Measurements from ENCODE around the gene PNPLA1.

The PNPLA1 gene

GRCh38 chr6:36280983-36281382, 11.1 kb downstream of the PNPLA1 start:
- no peak for TF ChIP-seq ZNF565 (CRISPR knock-in tag; conservative IDR thresholded peaks at IDR 0.05; ENCODE audit: low read depth)
- no peak for TF ChIP-seq ARNTL (CRISPR knock-in tag; IDR thresholded peaks at IDR 0.05; ENCODE audit: borderline replicate concordance, low read depth)
- TF ChIP-seq SNAI2 (CRISPR knock-in tag; IDR thresholded peaks at IDR 0.05) = no peak
- TF ChIP-seq ESRRG (CRISPR knock-in tag; IDR thresholded peaks at IDR 0.05) = no peak
- no peak for TF ChIP-seq CREB5 (CRISPR knock-in tag; IDR thresholded peaks at IDR 0.05; ENCODE audit: low read depth)
- no peak for TF ChIP-seq TCF4 (CRISPR knock-in tag; IDR thresholded peaks at IDR 0.05; ENCODE audit: borderline replicate concordance)
- TF ChIP-seq PPARA (CRISPR knock-in tag; IDR thresholded peaks at IDR 0.05; ENCODE audit: borderline replicate concordance) = no peak
- TF ChIP-seq ZFP30 (CRISPR knock-in tag; IDR thresholded peaks at IDR 0.05) = no peak
- TF ChIP-seq ZNF8 (CRISPR knock-in tag; IDR thresholded peaks at IDR 0.05) = no peak
- no peak for ATAC-seq

DNA sequence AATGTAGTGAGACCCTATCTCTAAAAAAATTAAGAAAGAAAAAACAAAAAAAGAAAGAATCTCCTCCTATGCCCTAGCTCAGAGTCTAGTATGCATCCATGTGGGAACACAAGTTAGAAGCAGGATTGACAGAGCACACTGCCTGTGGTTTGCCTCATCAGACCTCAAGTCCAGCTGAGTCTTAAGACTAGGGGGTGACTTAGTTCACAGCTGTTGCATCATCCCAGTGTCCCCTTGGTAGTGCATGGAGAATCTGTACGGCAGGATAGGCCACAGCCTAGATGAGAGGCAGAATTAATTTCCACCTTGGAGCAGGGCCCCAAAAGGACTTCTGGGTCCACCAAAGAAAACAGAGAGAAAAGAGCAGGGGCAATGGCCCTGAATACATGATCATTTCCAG, 13.7 kb downstream of the PNPLA1 start:
- ATAC-seq = no peak
- TF ChIP-seq ZNF8 (CRISPR knock-in tag; IDR thresholded peaks at IDR 0.05) (no peak), ZFP3 (CRISPR knock-in tag; IDR thresholded peaks at IDR 0.05) (no peak)

DNA sequence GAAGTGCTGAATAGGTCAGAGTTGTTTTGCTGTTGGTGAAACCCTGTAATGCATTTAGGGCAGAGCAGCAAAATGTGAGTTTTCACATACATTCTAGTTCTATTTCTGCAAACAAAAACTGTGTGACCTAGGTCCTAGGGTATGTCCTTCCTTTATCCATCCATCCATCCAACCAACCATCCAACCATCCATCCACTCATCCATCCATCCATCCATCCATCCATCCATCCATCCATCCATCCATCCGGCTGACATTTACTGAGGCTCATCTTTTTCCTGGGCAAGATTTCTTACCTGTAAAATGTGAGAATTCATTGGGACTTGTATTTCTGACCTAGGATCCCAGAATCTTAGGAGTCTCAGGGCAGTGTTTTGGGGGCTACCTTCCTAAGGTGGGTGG, 14.5 kb downstream of the PNPLA1 start:
- no peak for ATAC-seq
- TF ChIP-seq ZFP30 (CRISPR knock-in tag; IDR thresholded peaks at IDR 0.05) (no peak), TOX (CRISPR knock-in tag; IDR thresholded peaks at IDR 0.05; ENCODE audit: borderline replicate concordance) (no peak), POU6F1 (CRISPR knock-in tag; IDR thresholded peaks at IDR 0.05; ENCODE audit: borderline replicate concordance, low read depth) (no peak), RARB (CRISPR knock-in tag; IDR thresholded peaks at IDR 0.05) (no peak), ZFP3 (CRISPR knock-in tag; IDR thresholded peaks at IDR 0.05) (no peak), CSDC2 (CRISPR knock-in tag; IDR thresholded peaks at IDR 0.05) (no peak), ZNF565 (CRISPR knock-in tag; conservative IDR thresholded peaks at IDR 0.05; ENCODE audit: low read depth) (no peak), ISL1 (CRISPR knock-in tag; IDR thresholded peaks at IDR 0.05) (no peak), ESRRG (CRISPR knock-in tag; IDR thresholded peaks at IDR 0.05) (no peak), ZNF70 (CRISPR knock-in tag; IDR thresholded peaks at IDR 0.05) (no peak), ARNTL (CRISPR knock-in tag; IDR thresholded peaks at IDR 0.05; ENCODE audit: borderline replicate concordance, low read depth) (no peak), PPARA (CRISPR knock-in tag; IDR thresholded peaks at IDR 0.05; ENCODE audit: borderline replicate concordance) (no peak), CSRNP3 (CRISPR knock-in tag; IDR thresholded peaks at IDR 0.05) (no peak), OSR1 (CRISPR knock-in tag; IDR thresholded peaks at IDR 0.05) (no peak)

DNA sequence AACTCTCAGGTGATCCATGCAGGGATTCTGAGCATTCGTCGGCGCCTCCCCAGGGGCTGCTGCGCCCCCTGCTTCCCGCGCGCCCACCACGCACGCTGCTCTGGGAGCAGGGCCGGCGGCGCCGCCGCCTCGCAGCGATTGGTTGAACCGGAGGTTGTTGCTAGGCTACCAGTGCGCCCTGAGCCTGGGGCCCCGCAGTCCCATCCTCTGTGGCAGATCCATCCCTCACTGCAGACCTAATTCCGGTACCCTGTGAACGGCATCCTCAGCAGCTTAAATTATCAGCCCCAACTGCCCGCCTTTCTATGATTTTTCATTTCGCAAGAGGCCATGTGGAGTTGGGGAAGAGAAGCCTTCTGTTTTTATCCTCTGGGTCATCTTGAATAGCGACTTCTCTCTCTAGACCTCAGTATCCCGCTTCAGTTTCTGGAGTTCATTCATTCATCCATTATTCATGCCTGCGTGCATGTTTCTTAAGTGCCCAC, 15.4 kb downstream of the PNPLA1 start:
- TF ChIP-seq ZNF8 (CRISPR knock-in tag; IDR thresholded peaks at IDR 0.05) = no peak
- peak; percentile 33; the same call in 2 of the 3 replicates for ATAC-seq

DNA sequence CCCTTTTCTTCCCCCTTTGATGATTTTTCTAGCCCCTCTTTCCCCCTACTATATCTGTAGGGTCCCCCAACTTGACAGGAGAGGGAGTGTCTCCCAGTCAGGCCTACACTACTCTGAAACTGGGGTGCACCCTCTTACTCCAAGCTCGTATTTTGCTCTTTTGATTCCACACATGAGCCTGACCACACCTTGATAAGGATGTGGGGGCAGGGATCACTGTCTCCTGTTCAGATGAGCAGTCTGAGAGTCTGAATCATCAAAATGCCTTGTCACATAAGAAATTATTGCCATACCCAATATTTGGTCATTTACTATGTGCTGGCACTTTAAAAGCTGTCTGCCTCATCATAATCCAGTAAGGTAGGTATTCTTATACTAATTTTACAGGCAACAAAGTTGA, 15.9 kb downstream of the PNPLA1 start:
- no peak for ATAC-seq
- TF ChIP-seq ZNF70 (CRISPR knock-in tag; IDR thresholded peaks at IDR 0.05) (no peak), TOX (CRISPR knock-in tag; IDR thresholded peaks at IDR 0.05; ENCODE audit: borderline replicate concordance) (no peak), ESRRG (CRISPR knock-in tag; IDR thresholded peaks at IDR 0.05) (no peak), ZNF565 (CRISPR knock-in tag; conservative IDR thresholded peaks at IDR 0.05; ENCODE audit: low read depth) (no peak), POU6F1 (CRISPR knock-in tag; IDR thresholded peaks at IDR 0.05; ENCODE audit: borderline replicate concordance, low read depth) (no peak), CSRNP3 (CRISPR knock-in tag; IDR thresholded peaks at IDR 0.05) (no peak), ISL1 (CRISPR knock-in tag; IDR thresholded peaks at IDR 0.05) (no peak), SNAI2 (CRISPR knock-in tag; IDR thresholded peaks at IDR 0.05) (no peak), ZC3H10 (CRISPR knock-in tag; IDR thresholded peaks at IDR 0.05) (no peak), ZFP30 (CRISPR knock-in tag; IDR thresholded peaks at IDR 0.05) (no peak), ARNTL (CRISPR knock-in tag; IDR thresholded peaks at IDR 0.05; ENCODE audit: borderline replicate concordance, low read depth) (no peak), TCF4 (CRISPR knock-in tag; IDR thresholded peaks at IDR 0.05; ENCODE audit: borderline replicate concordance) (no peak), CREB5 (CRISPR knock-in tag; IDR thresholded peaks at IDR 0.05; ENCODE audit: low read depth) (no peak), PPARA (CRISPR knock-in tag; IDR thresholded peaks at IDR 0.05; ENCODE audit: borderline replicate concordance) (no peak), GLIS3 (CRISPR knock-in tag; IDR thresholded peaks at IDR 0.05) (no peak)
- TF ChIP-seq, protein P1, sequence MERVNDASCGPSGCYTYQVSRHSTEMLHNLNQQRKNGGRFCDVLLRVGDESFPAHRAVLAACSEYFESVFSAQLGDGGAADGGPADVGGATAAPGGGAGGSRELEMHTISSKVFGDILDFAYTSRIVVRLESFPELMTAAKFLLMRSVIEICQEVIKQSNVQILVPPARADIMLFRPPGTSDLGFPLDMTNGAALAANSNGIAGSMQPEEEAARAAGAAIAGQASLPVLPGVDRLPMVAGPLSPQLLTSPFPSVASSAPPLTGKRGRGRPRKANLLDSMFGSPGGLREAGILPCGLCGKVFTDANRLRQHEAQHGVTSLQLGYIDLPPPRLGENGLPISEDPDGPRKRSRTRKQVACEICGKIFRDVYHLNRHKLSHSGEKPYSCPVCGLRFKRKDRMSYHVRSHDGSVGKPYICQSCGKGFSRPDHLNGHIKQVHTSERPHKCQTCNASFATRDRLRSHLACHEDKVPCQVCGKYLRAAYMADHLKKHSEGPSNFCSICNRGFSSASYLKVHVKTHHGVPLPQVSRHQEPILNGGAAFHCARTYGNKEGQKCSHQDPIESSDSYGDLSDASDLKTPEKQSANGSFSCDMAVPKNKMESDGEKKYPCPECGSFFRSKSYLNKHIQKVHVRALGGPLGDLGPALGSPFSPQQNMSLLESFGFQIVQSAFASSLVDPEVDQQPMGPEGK (CRISPR knock-in tag; IDR thresholded peaks at IDR 0.05; ENCODE audit: borderline replicate concordance) = no peak
